HepG2 (cell line): ENCODE results near the gene PRXL2A. TPM values are rescaled to one million over a fixed set of nuclear protein-coding genes. Genes with fewer than 3 reads are reported as not detected.

Experiments used
- ATAC-seq: fragments of 200-7000 bp; cut with Tn5 transposase; 3 replicates; pipeline ENCODE4 v1.9.1; 2020; ENCODE audit warnings: mild to moderate bottlenecking, moderate library complexity
- BruUV-seq: library from RNA; stranded (reverse); fragments of 400-500 nt; replicated peaks from 2 replicates; lab custom pipeline; 2021; lab: Mats Ljungman, UMichigan
- CTCF ChIA-PET: fragments of 300-600 bp; formaldehyde crosslinking; extraction: SDS; loops from one replicate; lab custom pipeline; 2021; ENCODE audit warnings: low total read pairs, inconsistent platforms, low intra/inter-chr PET ratio; lab: Yijun Ruan, JAX
- POLR2A ChIA-PET: fragments of 350-600 bp; sonication (Branson Sonifier 250); formaldehyde crosslinking; loops from one replicate; lab custom pipeline; 2020; ENCODE audit warnings: antibody characterized with exemption, inconsistent platforms; lab: Yijun Ruan, JAX
- DNase-seq: peaks from one replicate; pipeline ENCODE4 v3.0.0-alpha.2; 2015; ENCODE audit warnings: low spot score
- FAIRE-seq: peaks from 3 replicates; lab custom pipeline; 2011; peaks lifted over from hg19 to GRCh38; lab: Jason Lieb, UNC
- H2AFZ ChIP-seq: one replicate; pipeline ENCODE4 v1.6.1; 2011; ENCODE audit warnings: low read length, inconsistent platforms
- H3K27ac ChIP-seq: fragments of 300-600 bp; 3 replicates; pipeline ENCODE4 v1.8.0; 2011; ENCODE audit warnings: mixed run types, mild to moderate bottlenecking, mixed read lengths, low read length, inconsistent platforms; ENCODE audit not compliant: insufficient read depth; ENCODE audit errors: extremely low read length
- H3K27me3 ChIP-seq, 2 experiments: fragments of 200-600 bp in 1 of 2; 2 replicates in 1 of 2; 3 replicates in 1 of 2; pipeline versions ENCODE4 v1.6.0 to v1.8.0; 2011; ENCODE audit warnings: low read length in 2 of 2, mild to moderate bottlenecking in 2 of 2, moderate library complexity in 2 of 2, inconsistent platforms in 1 of 2; ENCODE audit not compliant: insufficient read depth in 2 of 2, control insufficient read depth in 1 of 2
- H3K36me3 ChIP-seq, 2 experiments: fragments of 200-600 bp in 1 of 2; replicated peaks in 1 of 2; 2 replicates in 1 of 2; 3 replicates in 1 of 2; pipeline versions ENCODE4 v1.5.1 to v1.8.0; 2011; ENCODE audit warnings: low read length in 2 of 2, inconsistent platforms in 1 of 2; ENCODE audit not compliant: insufficient read depth in 2 of 2, control insufficient read depth in 1 of 2
- H3K4me1 ChIP-seq: 2 replicates; pipeline ENCODE4 v1.5.1; 2012; ENCODE audit warnings: low read length, inconsistent platforms; ENCODE audit not compliant: insufficient read depth
- H3K4me2 ChIP-seq: 2 replicates; pipeline ENCODE4 v1.6.0; 2011; ENCODE audit warnings: low read depth, low read length, inconsistent platforms
- H3K4me3 ChIP-seq, 3 experiments: fragments of 200-600 bp in 1 of 3; sonication (generic), shearing (Covaris generic) in 1 of 3; replicated peaks in 1 of 3; 2 replicates each; pipeline ENCODE4 v1.5.1; 2011 to 2016; ENCODE audit warnings: low read length in 3 of 3, inconsistent platforms in 2 of 3, low read depth in 2 of 3, mild to moderate bottlenecking in 2 of 3, control low read depth in 1 of 3, mixed read lengths in 1 of 3; ENCODE audit not compliant: insufficient read depth in 1 of 3
- H3K79me2 ChIP-seq: one replicate; pipeline ENCODE4 v1.6.1; 2011; ENCODE audit warnings: low read length, inconsistent platforms; ENCODE audit not compliant: insufficient read depth
- H3K9ac ChIP-seq: 2 replicates; pipeline ENCODE4 v1.6.0; 2011; ENCODE audit warnings: mild to moderate bottlenecking, low read depth, low read length, inconsistent platforms; ENCODE audit not compliant: insufficient read depth
- H3K9me3 ChIP-seq: 2 replicates; pipeline ENCODE4 v1.5.1; 2012; ENCODE audit warnings: mild to moderate bottlenecking, low read length
- H4K20me1 ChIP-seq: 2 replicates; pipeline ENCODE4 v1.6.0; 2011; ENCODE audit warnings: inconsistent platforms, mild to moderate bottlenecking, low read length, moderate library complexity; ENCODE audit not compliant: insufficient read depth
- HMG20B ChIP-seq: conservative IDR thresholded peaks from 2 replicates; pipeline ENCODE4 v1.6.1; 2016; ENCODE audit warnings: missing genetic modification reagents, missing compliant biosample characterization
- KDM3A ChIP-seq: IDR thresholded peaks from 2 replicates; pipeline ENCODE4 v1.6.1; 2018; ENCODE audit warnings: low read depth, missing compliant biosample characterization
- KDM5A ChIP-seq: fragments of 200-600 bp; sonication (generic); IDR thresholded peaks from 2 replicates; pipeline ENCODE4 v1.7.0; 2018; ENCODE audit warnings: antibody characterized with exemption, mild to moderate bottlenecking, low read length, borderline replicate concordance
- KLF11 ChIP-seq: IDR thresholded peaks from 2 replicates; pipeline ENCODE4 v1.6.1; 2016; ENCODE audit warnings: missing compliant biosample characterization
- LCORL ChIP-seq, 2 experiments: fragments of 450-650 bp in 1 of 2; sonication (generic) in 1 of 2; formaldehyde crosslinking in 1 of 2; IDR thresholded peaks; 2 replicates each; pipeline versions ENCODE4 v1.5.0 to v1.6.1; 2017 to 2020; ENCODE audit warnings: antibody characterized with exemption in 1 of 2, missing genetic modification reagents in 1 of 2
- MIER3 ChIP-seq: IDR thresholded peaks from 2 replicates; pipeline ENCODE4 v1.6.1; 2016; ENCODE audit warnings: missing compliant biosample characterization, borderline replicate concordance
- RAD51 ChIP-seq: fragments of 450-650 bp; IDR thresholded peaks from 2 replicates; pipeline ENCODE4 v1.6.1; 2016; ENCODE audit warnings: borderline replicate concordance
- REXO4 ChIP-seq: sonication (generic); formaldehyde crosslinking; IDR thresholded peaks from 2 replicates; pipeline ENCODE4 v1.8.0; 2022; ENCODE audit warnings: missing genetic modification reagents, mild to moderate bottlenecking, borderline replicate concordance
- SP4 ChIP-seq: sonication (generic); formaldehyde crosslinking; IDR thresholded peaks from 2 replicates; pipeline ENCODE4 v1.8.1; 2023; ENCODE audit warnings: mild to moderate bottlenecking, missing genetic modification reagents
- STAT5B ChIP-seq: sonication (generic); formaldehyde crosslinking; IDR thresholded peaks from 2 replicates; pipeline ENCODE4 v1.4.0; 2020; ENCODE audit warnings: missing genetic modification reagents
- ZNF441 ChIP-seq: sonication (generic); formaldehyde crosslinking; IDR thresholded peaks from 2 replicates; pipeline ENCODE4 v1.7.0; 2021; ENCODE audit warnings: missing genetic modification reagents, borderline replicate concordance
- WGBS: methylation state at CpG from one replicate; pipeline ENCODE4 v1.1.6; 2017; ENCODE audit warnings: low lambda C conversion rate; 5-methylcytosine and 5-hydroxymethylcytosine counted together
- in situ Hi-C: cut with HindIII; loops from 2 replicates; pipeline ENCODE4 v1.10.0; 2017; ENCODE audit warnings: low pct_unique_long_range_greater_than_20kb; ENCODE audit not compliant: extremely low pct_ligation_motif_present
- intact Hi-C: fragments of 100-400 bp; cut with micrococcal nuclease; formaldehyde crosslinking; loops from one replicate; pipeline ENCODE4 v1.10.0; 2022; ENCODE audit not compliant: unreplicated experiment
- polyA plus RNA-seq, 8 experiments: library from polyadenylated mRNA; depleted of rRNA in 3 of 8; stranded (reverse) in 7 of 8; unstranded in 1 of 8; fragments of >200 nt; fragmentation: Illumina TruSeq in 4 of 8; extraction: Trizol in 4 of 8; gene quantifications; 2 replicates each; pipeline versions ENCODE4 v1.2.1 to v1.2.3, GENCODE V29; 2011 to 2016; ENCODE audit warnings: low read depth in 4 of 8, missing spikeins in 1 of 8, mixed read lengths in 1 of 8; ENCODE audit not compliant: insufficient read depth in 1 of 8
- total RNA-seq, 5 experiments: library from RNA; depleted of rRNA; stranded (reverse); fragments of >200 nt; fragmentation: Illumina TruSeq; extraction: Trizol; gene quantifications; 2 replicates each; pipeline ENCODE4 v1.2.3, GENCODE V29; 2016; ENCODE audit warnings: low read depth in 1 of 5
- TF ChIP-seq, protein P1 (sequence below): fragments of 450-650 bp; IDR thresholded peaks from 2 replicates; pipeline ENCODE4 v1.6.1; 2016
- TF ChIP-seq, protein P2 (sequence below): sonication (generic); formaldehyde crosslinking; IDR thresholded peaks from 2 replicates; pipeline ENCODE4 v1.5.0; 2020; ENCODE audit warnings: mild to moderate bottlenecking, missing genetic modification reagents, borderline replicate concordance

The PRXL2A gene
- total and polyA plus RNA-seq, 2 of the 13 experiments (the other 11 are each of a cell fraction or from before 2014, with no cell fraction given), result 43.9 to 79.9 TPM

DNA sequence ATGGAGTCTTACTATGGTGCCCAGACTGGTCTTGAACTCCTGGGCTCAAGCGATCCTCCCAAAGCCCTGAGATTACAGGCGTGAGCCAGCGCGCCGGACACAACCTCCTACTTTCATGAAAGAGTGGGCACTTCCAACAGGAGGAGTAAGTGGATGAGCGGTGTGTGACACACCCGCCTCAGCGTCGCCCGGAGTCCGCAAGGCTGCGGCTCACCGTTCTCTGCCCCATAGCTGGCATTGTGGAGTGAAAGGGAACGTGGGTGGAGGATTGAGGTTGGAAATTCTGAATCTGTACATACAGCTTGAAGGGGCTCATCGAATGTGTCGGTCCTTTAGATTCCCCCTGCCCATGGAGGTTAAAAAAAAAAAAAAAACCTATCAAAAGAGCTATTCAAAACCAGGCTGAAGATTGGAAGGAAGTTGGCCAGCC lies 524 bp upstream of the PRXL2A start:
- H3K9ac ChIP-seq, result peak overlapping the region; percentile 92
- TF ChIP-seq, protein P1, sequence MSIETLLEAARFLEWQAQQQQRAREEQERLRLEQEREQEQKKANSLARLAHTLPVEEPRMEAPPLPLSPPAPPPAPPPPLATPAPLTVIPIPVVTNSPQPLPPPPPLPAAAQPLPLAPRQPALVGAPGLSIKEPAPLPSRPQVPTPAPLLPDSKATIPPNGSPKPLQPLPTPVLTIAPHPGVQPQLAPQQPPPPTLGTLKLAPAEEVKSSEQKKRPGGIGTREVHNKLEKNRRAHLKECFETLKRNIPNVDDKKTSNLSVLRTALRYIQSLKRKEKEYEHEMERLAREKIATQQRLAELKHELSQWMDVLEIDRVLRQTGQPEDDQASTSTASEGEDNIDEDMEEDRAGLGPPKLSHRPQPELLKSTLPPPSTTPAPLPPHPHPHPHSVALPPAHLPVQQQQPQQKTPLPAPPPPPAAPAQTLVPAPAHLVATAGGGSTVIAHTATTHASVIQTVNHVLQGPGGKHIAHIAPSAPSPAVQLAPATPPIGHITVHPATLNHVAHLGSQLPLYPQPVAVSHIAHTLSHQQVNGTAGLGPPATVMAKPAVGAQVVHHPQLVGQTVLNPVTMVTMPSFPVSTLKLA, result no peak
- TF ChIP-seq ZNF441 (no peak), KDM3A (CRISPR knock-in tag) (0 out of 2 replicates have a peak, but pooled peaks have one; percentile 13), KLF11 (CRISPR knock-in tag) (no peak), RAD51 (no peak), KDM5A (no peak), STAT5B (CRISPR knock-in tag) (no peak), SP4 (CRISPR knock-in tag) (no peak), REXO4 (CRISPR knock-in tag) (no peak), MIER3 (CRISPR knock-in tag) (no peak; the same call in 1 of the 2 replicates), LCORL (IDR thresholded peaks at IDR 0.05) (no peak), LCORL (CRISPR knock-in tag; IDR thresholded peaks at IDR 0.05) (no peak), HMG20B (CRISPR knock-in tag) (no peak)
- TF ChIP-seq, protein P2, sequence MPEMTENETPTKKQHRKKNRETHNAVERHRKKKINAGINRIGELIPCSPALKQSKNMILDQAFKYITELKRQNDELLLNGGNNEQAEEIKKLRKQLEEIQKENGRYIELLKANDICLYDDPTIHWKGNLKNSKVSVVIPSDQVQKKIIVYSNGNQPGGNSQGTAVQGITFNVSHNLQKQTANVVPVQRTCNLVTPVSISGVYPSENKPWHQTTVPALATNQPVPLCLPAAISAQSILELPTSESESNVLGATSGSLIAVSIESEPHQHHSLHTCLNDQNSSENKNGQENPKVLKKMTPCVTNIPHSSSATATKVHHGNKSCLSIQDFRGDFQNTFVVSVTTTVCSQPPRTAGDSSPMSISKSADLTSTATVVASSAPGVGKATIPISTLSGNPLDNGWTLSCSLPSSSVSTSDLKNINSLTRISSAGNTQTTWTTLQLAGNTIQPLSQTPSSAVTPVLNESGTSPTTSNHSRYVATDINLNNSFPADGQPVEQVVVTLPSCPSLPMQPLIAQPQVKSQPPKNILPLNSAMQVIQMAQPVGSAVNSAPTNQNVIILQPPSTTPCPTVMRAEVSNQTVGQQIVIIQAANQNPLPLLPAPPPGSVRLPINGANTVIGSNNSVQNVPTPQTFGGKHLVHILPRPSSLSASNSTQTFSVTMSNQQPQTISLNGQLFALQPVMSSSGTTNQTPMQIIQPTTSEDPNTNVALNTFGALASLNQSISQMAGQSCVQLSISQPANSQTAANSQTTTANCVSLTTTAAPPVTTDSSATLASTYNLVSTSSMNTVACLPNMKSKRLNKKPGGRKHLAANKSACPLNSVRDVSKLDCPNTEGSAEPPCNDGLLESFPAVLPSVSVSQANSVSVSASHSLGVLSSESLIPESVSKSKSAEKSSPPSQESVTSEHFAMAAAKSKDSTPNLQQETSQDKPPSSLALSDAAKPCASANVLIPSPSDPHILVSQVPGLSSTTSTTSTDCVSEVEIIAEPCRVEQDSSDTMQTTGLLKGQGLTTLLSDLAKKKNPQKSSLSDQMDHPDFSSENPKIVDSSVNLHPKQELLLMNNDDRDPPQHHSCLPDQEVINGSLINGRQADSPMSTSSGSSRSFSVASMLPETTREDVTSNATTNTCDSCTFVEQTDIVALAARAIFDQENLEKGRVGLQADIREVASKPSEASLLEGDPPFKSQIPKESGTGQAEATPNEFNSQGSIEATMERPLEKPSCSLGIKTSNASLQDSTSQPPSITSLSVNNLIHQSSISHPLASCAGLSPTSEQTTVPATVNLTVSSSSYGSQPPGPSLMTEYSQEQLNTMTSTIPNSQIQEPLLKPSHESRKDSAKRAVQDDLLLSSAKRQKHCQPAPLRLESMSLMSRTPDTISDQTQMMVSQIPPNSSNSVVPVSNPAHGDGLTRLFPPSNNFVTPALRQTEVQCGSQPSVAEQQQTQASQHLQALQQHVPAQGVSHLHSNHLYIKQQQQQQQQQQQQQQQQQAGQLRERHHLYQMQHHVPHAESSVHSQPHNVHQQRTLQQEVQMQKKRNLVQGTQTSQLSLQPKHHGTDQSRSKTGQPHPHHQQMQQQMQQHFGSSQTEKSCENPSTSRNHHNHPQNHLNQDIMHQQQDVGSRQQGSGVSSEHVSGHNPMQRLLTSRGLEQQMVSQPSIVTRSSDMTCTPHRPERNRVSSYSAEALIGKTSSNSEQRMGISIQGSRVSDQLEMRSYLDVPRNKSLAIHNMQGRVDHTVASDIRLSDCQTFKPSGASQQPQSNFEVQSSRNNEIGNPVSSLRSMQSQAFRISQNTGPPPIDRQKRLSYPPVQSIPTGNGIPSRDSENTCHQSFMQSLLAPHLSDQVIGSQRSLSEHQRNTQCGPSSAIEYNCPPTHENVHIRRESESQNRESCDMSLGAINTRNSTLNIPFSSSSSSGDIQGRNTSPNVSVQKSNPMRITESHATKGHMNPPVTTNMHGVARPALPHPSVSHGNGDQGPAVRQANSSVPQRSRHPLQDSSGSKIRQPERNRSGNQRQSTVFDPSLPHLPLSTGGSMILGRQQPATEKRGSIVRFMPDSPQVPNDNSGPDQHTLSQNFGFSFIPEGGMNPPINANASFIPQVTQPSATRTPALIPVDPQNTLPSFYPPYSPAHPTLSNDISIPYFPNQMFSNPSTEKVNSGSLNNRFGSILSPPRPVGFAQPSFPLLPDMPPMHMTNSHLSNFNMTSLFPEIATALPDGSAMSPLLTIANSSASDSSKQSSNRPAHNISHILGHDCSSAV, result no peak

More for the DNA sequence above, 524 bp upstream of the PRXL2A start:
- Histone ChIP-seq H3K36me3 (no peaks in the 10 kb centered on the region), H3K27ac (peak overlapping the region; percentile 99), H4K20me1 (peaks cover 10% of the 10 kb centered on the region; the same call in 1 of the 2 replicates), H3K79me2 (peaks cover 47% of the 10 kb centered on the region), H3K4me1 (peaks cover 61% of the 10 kb centered on the region), H3K4me2 (peak overlapping the region; percentile 82), H3K4me3 (peak overlapping the region; percentile 76 to 86 (median 78)), H3K27me3 (no peaks in the 10 kb centered on the region; a peak in 1 of 5 replicates), H2AFZ (no peak overlapping the region), H3K9me3 (no peaks in the 10 kb centered on the region)
- ATAC-seq (peak; percentile 72), DNase-seq (peak; percentile 63), FAIRE-seq (peak; percentile 44)
- BruUV-seq, result TSS peak; percentile 97
- POLR2A ChIA-PET, result interaction anchor here (0.5 to 2.9 kb wide), 32 partner anchors 8 to 1281 kb away, joined by 3 to 39 read pairs (median 4); partner anchors contain the start of genes MAT1A and TSPAN14
- CTCF ChIA-PET, result no interaction called here
- in situ Hi-C loops (no loop called here), intact Hi-C loops (loop anchor here (5.0 kb wide), 1 partner anchor 34 kb away; no protein-coding TSS in a partner anchor)
- 0% methylated on average over 11 of the region's 16 CpGs for WGBS
